H1 (cell line): ENCODE measurements around the gene PNO1. TPM values are rescaled to one million over a fixed set of nuclear protein-coding genes. Genes with fewer than 3 reads are reported as not detected.

ENCODE experiments used
- EGR1 ChIP-seq: IDR thresholded peaks from 2 replicates; pipeline ENCODE4 v1.6.1; 2011; ENCODE audit warnings: low read depth, low read length, borderline replicate concordance
- polyA plus RNA-seq, 7 experiments: library from polyadenylated mRNA; depleted of rRNA in 3 of 7; stranded (reverse) in 5 of 7; unstranded in 2 of 7; fragments of >200 nt in 5 of 7; fragments of 200-250 nt in 2 of 7; gene quantifications; 1 replicate in 5 of 7; 2 replicates in 1 of 7; 4 replicates in 1 of 7; pipeline versions ENCODE4 v1.2.1 to v1.2.3, GENCODE V29; 2011 to 2013; ENCODE audit warnings: missing spikeins in 2 of 7, mixed read lengths in 2 of 7
- total RNA-seq: library from RNA; stranded (reverse); fragmentation: NEBNext Ultra II Directional; extraction: Animal tissue kit (Norgen Biotek cat#: 25700); gene quantifications from 2 replicates; pipeline ENCODE4 v1.2.1, GENCODE V29; 2021
- TF ChIP-seq, protein P1 (sequence below): IDR thresholded peaks from 2 replicates; pipeline ENCODE4 v1.6.1; 2012; ENCODE audit warnings: inconsistent platforms

Gene PNO1
- total and polyA plus RNA-seq, 2 of the 8 experiments (the other 6 are each of a cell fraction or from before 2014, with no cell fraction given): 18.6 to 33.2 TPM

- TF ChIP-seq, protein P1, sequence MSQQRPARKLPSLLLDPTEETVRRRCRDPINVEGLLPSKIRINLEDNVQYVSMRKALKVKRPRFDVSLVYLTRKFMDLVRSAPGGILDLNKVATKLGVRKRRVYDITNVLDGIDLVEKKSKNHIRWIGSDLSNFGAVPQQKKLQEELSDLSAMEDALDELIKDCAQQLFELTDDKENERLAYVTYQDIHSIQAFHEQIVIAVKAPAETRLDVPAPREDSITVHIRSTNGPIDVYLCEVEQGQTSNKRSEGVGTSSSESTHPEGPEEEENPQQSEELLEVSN: no peak
- TF ChIP-seq EGR1: no peak
These were observed 15.8 kb upstream of the PNO1 start (continued) for GRCh38 chr2:68141875-68142274.
